RKO (cell line): ENCODE results near the gene DPPA3.
"Not testable (repeated sequence)": the region's sequence is repeated elsewhere in the genome, so short reads cannot be mapped to it uniquely, and the experiment has no call there.

Source experiments
- DNase-seq: peaks from one replicate; pipeline ENCODE4 v3.0.0-alpha.2; 2016; ENCODE audit warnings: low spot score

Gene DPPA3

DNA sequence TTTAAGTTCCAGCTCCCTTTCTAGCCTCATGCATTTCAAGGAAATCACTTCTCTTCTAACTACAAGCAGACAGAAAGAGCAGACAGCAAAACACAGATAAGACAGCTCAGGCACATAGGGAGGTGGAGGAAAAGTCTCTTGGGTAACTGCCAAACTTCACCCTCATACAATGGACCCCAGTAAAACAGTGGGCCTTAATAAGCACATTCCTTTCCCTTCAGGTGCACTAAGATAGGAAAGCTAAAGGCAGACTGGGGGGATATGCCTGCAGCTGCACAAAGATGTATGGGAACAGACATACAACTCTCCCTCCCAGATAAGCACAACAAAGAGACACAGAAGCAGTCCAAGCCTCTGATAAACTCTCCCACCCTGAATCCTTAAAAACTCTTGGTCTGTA lies 19.8 kb downstream of the DPPA3 start:
- not testable (repeated sequence) for DNase-seq

DNA sequence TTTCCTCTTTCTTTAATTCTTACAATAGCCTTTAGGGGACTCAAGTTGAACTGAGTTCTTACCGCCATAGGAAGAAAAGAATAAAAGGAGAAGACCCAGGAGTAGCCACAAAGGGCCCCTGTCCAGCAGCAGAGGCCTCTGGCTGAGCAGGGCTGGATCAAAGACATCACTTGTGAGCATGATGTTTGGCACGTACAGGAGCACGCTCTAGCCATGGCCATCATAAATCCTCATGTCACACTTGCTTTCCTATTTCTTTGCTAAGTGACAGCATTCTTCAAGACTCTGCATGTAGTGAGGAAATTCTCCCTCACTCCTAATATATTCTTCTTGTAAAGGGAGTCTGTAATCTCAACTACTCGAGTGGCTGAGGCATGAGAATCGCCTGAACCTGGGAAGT lies 20.3 kb downstream of the DPPA3 start:
- DNase-seq, result no peak

DNA sequence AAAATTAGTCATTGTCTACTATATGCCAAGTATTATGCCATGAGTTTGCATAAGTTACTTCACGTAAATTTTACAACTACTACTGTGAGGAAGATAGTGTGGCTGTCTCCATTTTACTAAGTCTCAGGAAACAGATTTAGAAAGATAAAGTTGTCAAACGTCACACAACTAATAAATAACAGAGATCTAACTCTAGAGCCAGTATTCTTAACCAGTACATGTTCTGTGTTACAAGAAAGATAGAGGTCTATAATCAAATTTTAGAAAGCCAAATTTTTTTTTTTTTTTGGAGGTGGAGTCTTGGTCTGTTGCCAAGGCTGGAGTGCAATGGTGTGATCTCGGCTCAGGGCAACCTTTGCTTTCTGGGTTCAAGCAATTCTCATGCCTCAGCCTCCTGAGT lies 21.8 kb downstream of the DPPA3 start:
- DNase-seq, result no peak

DNA sequence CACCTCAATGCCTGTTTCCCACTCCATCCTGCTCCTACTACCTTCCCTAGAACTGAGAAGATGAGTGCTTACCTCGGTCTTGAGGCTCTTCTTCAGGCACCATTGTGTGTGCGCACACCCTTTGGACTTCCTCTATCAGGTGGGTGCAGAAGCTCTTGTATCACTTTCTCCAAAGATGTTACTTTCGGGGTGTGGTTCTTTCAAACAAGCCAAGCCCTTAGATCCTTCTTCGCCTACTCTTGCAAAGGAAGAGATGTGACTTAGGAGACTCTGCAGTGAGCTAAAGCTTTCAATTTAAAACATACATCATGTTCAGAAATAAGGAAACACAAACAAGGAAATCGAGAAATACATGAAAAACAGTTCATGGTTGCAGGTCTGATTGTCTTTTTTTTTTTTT lies 36.0 kb downstream of the DPPA3 start, which contains the start of gene CLEC4C:
TSS of gene CLEC4C (minus strand) at position 130 of the 400 bp plus-strand sequence. CDS start at position 103, 27 bp downstream.
- DNase-seq, result no peak

DNA sequence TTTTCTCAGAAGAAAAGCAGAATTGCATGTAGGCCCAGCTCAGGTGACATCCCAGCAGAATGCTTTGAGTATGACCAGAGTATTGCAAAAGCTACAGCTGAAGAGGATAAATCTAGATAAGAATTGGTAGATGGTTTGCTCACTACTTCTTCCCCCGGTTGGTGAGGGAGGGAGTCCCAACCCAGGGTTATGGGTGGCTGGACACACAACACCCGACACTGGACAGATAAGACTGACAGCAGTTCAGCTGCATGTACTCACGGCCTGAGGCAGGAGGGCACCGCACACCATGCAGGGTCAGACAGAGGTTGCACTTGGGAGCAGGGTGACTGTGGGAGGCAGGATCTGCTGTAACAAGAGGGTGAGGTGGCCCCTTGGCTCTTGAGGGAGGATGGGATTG lies 37.6 kb downstream of the DPPA3 start:
- DNase-seq, result no peak

DNA sequence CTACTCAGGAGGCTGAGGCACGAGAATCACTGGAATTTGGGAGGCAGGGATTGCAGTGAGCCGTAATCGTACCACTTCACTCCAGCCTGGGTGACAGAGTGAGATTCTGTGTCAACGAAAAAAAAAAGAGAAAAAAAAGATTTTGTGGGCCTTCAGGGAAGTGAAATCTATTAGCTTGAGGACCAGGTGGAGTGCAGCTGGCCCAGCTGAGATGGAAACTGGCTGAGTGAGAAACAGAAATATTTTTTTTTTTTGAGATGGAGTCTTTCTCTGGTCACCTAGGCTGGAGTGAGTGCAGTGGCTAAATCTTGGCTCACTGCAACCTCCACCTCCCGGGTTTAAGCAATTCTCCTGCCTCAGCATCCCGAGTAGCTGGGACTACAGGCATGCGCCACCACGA lies 38.2 kb downstream of the DPPA3 start:
- DNase-seq, result no peak

DNA sequence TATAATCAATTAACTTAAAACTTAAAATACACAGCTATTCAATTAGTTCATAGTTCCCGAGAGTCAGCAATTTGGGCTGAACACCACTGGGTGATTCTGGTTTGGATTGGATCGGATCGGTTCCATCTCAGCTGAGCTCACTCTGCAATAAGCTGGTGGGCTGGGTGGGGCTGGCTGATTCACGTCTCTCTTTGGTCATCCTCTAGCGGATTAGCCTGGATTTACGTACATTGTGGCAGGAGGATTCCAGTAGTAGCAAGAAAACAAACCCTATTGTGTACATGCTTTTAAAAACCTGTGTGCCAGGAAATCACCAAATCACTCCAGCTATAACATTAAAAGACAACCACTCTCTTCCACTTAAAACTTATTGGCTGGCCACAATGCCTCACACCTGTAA lies 39.1 kb downstream of the DPPA3 start:
- no peak for DNase-seq

DNA sequence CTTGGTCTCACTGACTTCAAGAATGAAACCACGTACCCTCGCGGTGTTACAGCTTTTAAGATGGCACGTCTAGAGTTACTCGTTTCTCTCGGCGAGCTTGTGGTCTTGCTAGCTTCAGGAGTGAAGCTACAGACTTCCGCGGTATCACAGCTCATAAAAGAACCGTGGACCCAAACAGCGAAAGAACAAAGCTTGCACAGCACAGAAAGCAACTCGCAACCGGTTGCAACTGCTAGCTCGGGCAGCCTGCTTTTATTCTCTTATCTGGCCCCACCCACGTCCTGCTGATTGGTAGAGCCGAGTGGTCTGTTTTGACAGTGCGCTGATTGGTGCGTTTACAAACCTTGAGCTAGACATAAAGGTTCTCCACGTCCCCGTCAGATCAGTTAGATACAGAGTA lies 40.2 kb downstream of the DPPA3 start:
- DNase-seq, result no peak

DNA sequence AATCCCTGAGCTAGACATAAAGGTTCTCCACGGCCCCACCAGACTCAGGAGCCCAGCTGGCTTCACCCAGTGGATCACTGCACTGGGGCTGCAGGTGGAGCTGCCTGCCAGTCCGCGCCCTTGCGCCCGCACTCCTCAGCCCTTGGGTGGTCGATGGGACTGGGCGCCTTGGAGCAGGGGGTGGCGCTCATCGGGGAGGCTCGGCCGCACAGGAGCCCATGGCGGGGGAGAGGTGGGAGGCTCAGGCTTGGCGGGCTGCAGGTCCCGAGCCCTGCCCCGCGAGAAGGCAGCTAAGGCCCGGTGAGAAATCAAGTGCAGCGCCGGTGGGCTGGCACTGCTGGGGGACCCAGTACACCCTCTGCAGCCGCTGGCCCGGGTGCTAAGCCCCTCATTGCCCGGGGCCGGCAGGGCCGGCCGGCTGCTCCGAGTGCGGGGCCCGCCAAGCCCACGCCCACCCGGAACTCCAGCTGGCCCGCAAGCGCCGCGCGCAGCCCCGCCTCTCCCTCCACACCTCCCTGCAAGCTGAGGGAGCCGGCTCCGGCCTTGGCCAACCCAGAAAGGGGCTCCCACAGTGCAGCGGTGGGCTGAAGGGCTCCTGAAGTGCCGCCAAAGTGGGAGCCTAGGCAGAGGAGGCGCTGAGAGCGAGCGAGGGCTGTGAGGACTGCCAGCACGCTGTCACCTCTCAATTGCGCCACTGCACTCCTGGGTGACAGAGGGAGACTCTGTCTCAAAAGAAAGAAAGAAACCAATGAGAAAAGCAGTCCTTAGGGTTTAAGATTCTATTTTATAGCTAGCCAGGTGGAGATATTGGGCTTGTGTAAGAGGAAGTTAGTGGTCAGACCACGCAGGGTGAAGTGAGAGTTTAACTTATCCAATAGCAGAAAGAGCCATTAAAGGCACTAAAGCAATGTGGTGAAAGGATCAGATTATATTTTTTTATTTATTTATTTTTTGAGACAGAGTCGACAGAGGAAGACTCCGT lies 41.0 kb downstream of the DPPA3 start:
- not testable (repeated sequence) for DNase-seq

DNA sequence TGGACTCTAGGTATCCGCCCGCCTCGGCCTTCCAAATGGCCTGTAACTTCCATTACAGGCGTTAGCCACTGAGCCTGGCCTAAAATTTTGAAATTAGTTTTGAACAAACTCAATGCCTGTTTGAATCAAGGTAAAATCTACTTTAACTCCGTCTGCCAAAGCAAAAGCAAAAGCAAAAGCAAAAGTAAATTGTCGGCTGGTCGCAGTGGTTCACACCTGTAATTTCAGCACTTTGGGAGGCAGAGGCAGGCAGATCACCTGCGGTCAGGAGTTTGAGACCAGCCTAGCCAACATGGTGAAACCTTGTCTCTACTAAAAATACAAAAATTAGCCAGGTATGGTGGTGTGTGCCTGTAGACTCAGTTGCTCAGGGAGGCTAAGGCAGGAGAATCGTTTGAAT lies 44.4 kb downstream of the DPPA3 start:
- DNase-seq, result not testable (repeated sequence)

DNA sequence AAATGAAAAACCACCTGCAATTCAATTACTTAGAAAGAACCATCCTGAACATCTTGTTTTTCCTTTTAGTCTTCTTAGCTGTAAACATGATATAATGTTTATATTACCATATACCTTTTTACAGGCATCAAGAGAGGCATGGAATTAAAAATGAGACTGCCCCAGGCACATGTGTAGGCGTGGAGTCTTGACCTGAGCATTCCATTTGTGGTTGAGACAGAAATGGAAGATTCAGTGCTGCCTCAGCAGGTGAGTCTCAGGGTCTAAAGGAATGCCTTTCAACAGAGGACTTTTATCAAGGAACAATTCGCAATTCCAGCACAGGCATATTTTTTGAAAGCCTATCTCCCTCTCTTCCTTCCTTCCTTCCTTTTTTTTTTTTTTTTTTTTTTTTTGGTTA lies 45.8 kb downstream of the DPPA3 start:
- DNase-seq, result no peak

DNA sequence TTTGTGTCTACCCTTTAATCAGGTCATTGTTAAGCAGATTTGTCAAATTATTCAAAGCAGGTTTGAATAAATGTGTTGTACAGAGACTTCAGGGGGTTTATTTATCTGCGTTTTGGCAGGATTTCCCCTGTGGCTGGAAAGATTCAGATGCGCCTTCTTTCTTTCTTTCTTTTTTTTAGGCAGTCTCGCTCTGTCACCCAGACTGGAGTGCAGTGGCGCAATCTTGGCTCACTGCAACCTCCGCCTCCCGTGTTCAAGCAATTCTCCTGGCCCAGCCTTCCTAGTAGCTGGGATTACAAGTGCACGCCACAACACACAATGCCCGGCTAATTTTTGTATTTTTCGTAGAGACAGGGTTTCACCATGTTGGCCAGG lies 47.5 kb downstream of the DPPA3 start:
- no peak for DNase-seq
